PC-9 (cell line): ENCODE data around the gene ACTN1. TPM values are rescaled to one million over a fixed set of nuclear protein-coding genes. Genes with fewer than 3 reads are reported as not detected.

Experiments
- BruUV-seq: library from RNA; stranded (reverse); fragments of 400-500 nt; replicated peaks from 2 replicates; lab custom pipeline; 2021; lab: Mats Ljungman, UMichigan
- CTCF ChIA-PET: fragments of 300-600 bp; sonication (Branson Sonifier 250); formaldehyde crosslinking; loops from one replicate; lab custom pipeline; 2022; ENCODE audit warnings: antibody characterized with exemption; lab: Charles Lee
- POLR2A ChIA-PET: fragments of 300-600 bp; sonication (Branson Sonifier 250); formaldehyde crosslinking; loops from one replicate; lab custom pipeline; 2022; ENCODE audit warnings: antibody characterized with exemption; ENCODE audit not compliant: unreplicated experiment; lab: Charles Lee
- DNase-seq, 2 experiments: peaks; one replicate each; pipeline versions ENCODE4 v3.0.0 to v3.0.0-alpha.2; 2015 to 2022; ENCODE audit warnings: mixed read lengths in 1 of 2
- H2AFZ ChIP-seq: fragments of 200-600 bp; sonication (generic); 2 replicates; pipeline ENCODE4 v1.8.1; 2017; ENCODE audit warnings: antibody characterized with exemption
- H3F3A ChIP-seq: fragments of 200-600 bp; sonication (generic); 2 replicates; pipeline ENCODE4 v1.8.1; 2017; ENCODE audit warnings: antibody characterized with exemption, mild to moderate bottlenecking, low read depth; ENCODE audit not compliant: insufficient read depth
- H3K27ac ChIP-seq: fragments of 200-600 bp; sonication (generic); 2 replicates; pipeline ENCODE4 v1.6.1; 2016; ENCODE audit warnings: mixed run types
- H3K27me3 ChIP-seq: fragments of 200-600 bp; sonication (generic); 2 replicates; pipeline ENCODE4 v1.6.1; 2016; ENCODE audit warnings: low read depth, mixed run types; ENCODE audit not compliant: insufficient read depth
- H3K36me3 ChIP-seq: fragments of 200-600 bp; sonication (generic); 2 replicates; pipeline ENCODE4 v1.6.1; 2016; ENCODE audit warnings: low read depth, mixed run types
- H3K4me1 ChIP-seq: fragments of 200-600 bp; sonication (generic); replicated peaks from 2 replicates; pipeline ENCODE4 v1.6.1; 2016; ENCODE audit warnings: mixed run types; ENCODE audit not compliant: insufficient read depth
- H3K4me2 ChIP-seq: fragments of 200-600 bp; sonication (generic); 2 replicates; pipeline ENCODE4 v1.6.1; 2017; ENCODE audit warnings: mixed run types
- H3K4me3 ChIP-seq: fragments of 200-600 bp; sonication (generic); 2 replicates; pipeline ENCODE4 v1.6.1; 2016; ENCODE audit warnings: mixed run types
- H3K79me2 ChIP-seq: fragments of 200-600 bp; sonication (generic); 2 replicates; pipeline ENCODE4 v1.6.1; 2017; ENCODE audit warnings: low read depth, mixed run types
- H3K9me2 ChIP-seq: fragments of 200-600 bp; sonication (generic); 2 replicates; pipeline ENCODE4 v1.8.1; 2017; ENCODE audit warnings: mild to moderate bottlenecking; ENCODE audit not compliant: insufficient read depth
- H3K9me3 ChIP-seq: fragments of 200-600 bp; sonication (generic); 2 replicates; pipeline ENCODE4 v1.8.1; 2016; ENCODE audit warnings: low read depth; ENCODE audit not compliant: insufficient read depth
- H4K20me1 ChIP-seq: fragments of 200-600 bp; sonication (generic); 2 replicates; pipeline ENCODE4 v1.8.1; 2017; ENCODE audit not compliant: insufficient read depth
- CTCF ChIP-seq: fragments of 200-600 bp; sonication (generic); conservative IDR thresholded peaks from 2 replicates; pipeline ENCODE4 v1.6.1; 2017; ENCODE audit warnings: mixed run types, antibody characterized with exemption, mild to moderate bottlenecking, moderate library complexity
- EZH2 ChIP-seq: fragments of 200-600 bp; sonication (generic); IDR thresholded peaks from 2 replicates; pipeline ENCODE4 v1.8.0; 2017; ENCODE audit warnings: antibody characterized with exemption, low read depth
- intact Hi-C: fragments of 100-400 bp; cut with micrococcal nuclease; formaldehyde crosslinking; loops from one replicate; pipeline ENCODE4 v1.10.0; 2022; ENCODE audit not compliant: unreplicated experiment
- total RNA-seq: library from RNA; stranded (reverse); gene quantifications from 2 replicates; pipeline ENCODE4 v1.2.3, GENCODE V29; 2021

Gene ACTN1
- total RNA-seq, 1 experiment from 2014 or later, result 314 TPM

DNA sequence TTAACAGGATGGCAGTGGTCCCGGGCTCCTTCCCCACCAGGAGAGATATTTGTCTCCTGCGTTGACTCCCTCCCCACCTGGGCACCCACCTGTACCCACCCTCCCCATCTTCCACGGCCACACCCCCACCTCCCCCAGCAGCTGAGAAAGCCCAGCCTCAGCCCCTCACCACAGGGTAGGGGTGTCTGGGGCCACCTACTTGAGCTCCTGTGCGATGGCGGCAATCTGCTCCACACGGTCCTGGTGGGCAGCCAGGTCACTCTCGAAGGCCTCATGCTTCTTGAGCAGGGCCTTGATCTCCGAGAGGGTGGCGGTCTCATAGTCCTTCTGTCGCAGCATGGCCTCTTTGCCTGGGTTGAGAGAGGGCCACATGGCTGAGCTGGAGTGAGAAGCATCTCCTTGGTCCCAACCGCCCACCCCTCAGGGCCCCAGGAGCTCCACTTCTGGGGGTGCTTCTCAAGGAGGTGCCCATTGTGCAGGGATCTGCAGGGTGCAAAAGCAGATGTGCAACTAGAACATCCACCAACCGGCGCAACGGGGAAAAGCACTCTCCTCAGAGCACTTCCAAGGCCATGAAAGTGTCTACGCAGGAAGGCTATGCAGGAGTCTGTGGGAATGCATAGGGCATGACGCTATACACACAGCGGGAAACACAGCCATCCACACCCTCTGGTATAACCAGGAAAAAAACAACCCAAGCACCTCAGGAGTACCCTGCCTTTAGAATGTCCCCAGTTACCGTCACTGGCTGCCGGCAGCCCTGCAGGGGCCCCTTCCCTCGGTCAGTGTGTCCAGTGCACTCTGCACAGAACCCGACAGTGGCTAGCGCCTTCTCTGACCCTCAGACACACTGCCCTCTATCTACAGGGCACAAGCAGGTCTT is 93.6 kb downstream of the ACTN1 start:
- BruUV-seq, result no TSS peak
- no peaks in the 10 kb centered on the region for H3K27me3 ChIP-seq
- no peak for TF ChIP-seq EZH2
- TF ChIP-seq CTCF, result no peak
- intact Hi-C loops, result no loop called here
- H3K4me2 ChIP-seq, result no peak overlapping the region
- no peaks in the 10 kb centered on the region for H3K79me2 ChIP-seq
- H3K9me3 ChIP-seq, result no peaks in the 10 kb centered on the region
- H3K4me1 ChIP-seq, result no peaks in the 10 kb centered on the region
- peaks cover 29% of the 10 kb centered on the region; the same call in 1 of the 2 replicates for H3F3A ChIP-seq
- H2AFZ ChIP-seq, result no peak overlapping the region
- ChIA-PET CTCF (interaction anchor here (0.9 kb wide), 1 partner anchor 222 kb away, joined by 4 read pairs; no protein-coding TSS in a partner anchor), POLR2A (interaction anchor here (0.6 kb wide), 1 partner anchor 39 kb away, joined by 4 read pairs; no protein-coding TSS in a partner anchor)
- peaks cover 5% of the 10 kb centered on the region; the same call in 1 of the 2 replicates for H4K20me1 ChIP-seq
- H3K27ac ChIP-seq, result no peak overlapping the region
- no peak overlapping the region for H3K4me3 ChIP-seq
- no peak for DNase-seq
- H3K9me2 ChIP-seq, result no peaks in the 10 kb centered on the region
- peaks cover 65% of the 10 kb centered on the region for H3K36me3 ChIP-seq

DNA sequence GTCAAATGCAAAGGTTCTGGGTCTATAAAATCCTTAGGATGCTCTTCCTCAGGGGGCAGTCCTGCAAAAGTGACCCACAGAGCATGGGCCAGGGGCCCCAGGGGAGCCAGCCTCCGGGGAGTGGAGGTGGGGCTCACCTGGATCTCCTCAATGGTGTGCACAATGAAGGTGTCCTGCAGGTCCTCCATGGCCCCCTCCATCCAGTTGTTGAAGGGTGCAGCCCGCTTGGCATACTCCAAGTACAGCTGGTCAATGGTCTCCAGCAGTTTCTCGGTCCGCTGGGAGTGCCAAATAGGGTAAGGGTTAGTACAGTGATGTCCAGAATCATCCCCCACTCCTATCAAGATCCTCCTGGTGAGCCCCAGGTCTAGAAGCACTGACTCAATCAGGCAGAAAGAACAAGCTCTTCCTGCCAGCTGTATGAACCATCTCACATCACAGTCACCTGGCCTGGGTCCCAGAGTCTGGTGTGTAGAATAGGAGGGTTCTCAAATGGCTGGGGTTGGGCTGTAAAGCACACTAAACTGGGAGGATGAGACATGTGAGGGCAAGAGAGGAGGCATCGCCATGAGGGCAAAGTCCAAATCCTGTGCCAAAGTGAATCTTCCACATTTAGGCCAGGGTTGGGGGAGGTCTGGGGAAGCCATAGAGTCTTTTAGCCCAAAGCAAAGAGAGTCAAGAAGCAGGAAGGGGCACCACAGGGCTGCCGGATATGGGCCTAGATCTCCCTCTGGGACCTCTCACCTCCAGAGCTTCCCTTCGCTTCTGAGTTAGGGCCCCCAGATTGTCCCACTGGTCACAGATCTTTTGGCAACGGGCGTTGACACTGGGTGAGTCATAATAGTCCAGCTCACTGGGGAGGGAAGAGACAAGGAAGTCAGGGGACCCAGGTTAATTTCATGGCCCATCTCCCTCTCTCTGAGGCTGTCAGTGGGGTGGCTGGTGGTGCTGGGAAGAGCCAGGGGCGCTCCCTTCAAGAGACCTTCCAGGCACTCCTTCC is 94.8 kb downstream of the ACTN1 start:
- Histone ChIP-seq H3K79me2 (no peaks in the 10 kb centered on the region), H3F3A (peaks cover 24% of the 10 kb centered on the region; the same call in 1 of the 2 replicates), H3K36me3 (peaks cover 61% of the 10 kb centered on the region), H3K9me2 (no peaks in the 10 kb centered on the region), H3K4me3 (no peak overlapping the region), H3K9me3 (no peaks in the 10 kb centered on the region), H3K27ac (no peak overlapping the region), H4K20me1 (no peaks in the 10 kb centered on the region; the same call in none of the 2 replicates), H2AFZ (no peak overlapping the region), H3K4me2 (no peak overlapping the region), H3K27me3 (no peaks in the 10 kb centered on the region), H3K4me1 (no peaks in the 10 kb centered on the region)
- no TSS peak for BruUV-seq
- ChIA-PET POLR2A (no interaction called here), CTCF (interaction anchor here (0.9 kb wide), 1 partner anchor 223 kb away, joined by 4 read pairs; no protein-coding TSS in a partner anchor)
- TF ChIP-seq EZH2 (no peak), CTCF (no peak)
- intact Hi-C loops, result no loop called here
- DNase-seq, result no peak

GRCh38 chr14:68882235-68882634 is 96.9 kb downstream of the ACTN1 start:
- H3K79me2 ChIP-seq, result no peaks in the 10 kb centered on the region
- no peak for DNase-seq
- H3K27me3 ChIP-seq, result no peaks in the 10 kb centered on the region
- no peaks in the 10 kb centered on the region for H3K4me1 ChIP-seq
- peaks cover 7% of the 10 kb centered on the region for H4K20me1 ChIP-seq
- no peaks in the 10 kb centered on the region for H3K9me2 ChIP-seq
- no peak overlapping the region for H3K4me2 ChIP-seq
- H3K4me3 ChIP-seq, result no peak overlapping the region
- CTCF ChIA-PET, result no interaction called here
- TF ChIP-seq CTCF (no peak), EZH2 (no peak)
- H3K27ac ChIP-seq, result no peak overlapping the region
- H2AFZ ChIP-seq, result no peak overlapping the region
- H3K9me3 ChIP-seq, result no peaks in the 10 kb centered on the region
- no TSS peak for BruUV-seq
- H3K36me3 ChIP-seq, result peaks cover 56% of the 10 kb centered on the region
- H3F3A ChIP-seq, result peaks cover 22% of the 10 kb centered on the region; the same call in 1 of the 2 replicates
- POLR2A ChIA-PET, result no interaction called here
- intact Hi-C loops, result no loop called here
